ENCODE data around the gene PRPH. TPM values are rescaled to one million over a fixed set of nuclear protein-coding genes. Genes with fewer than 3 reads are reported as not detected.
A peak's percentile ranks its signal among the peaks of the same experiment; 100 is the strongest.
"Not testable (repeated sequence)": the region's sequence is repeated elsewhere in the genome, so short reads cannot be mapped to it uniquely, and the experiment has no call there.

Gene PRPH
- polyA plus RNA-seq (2011; rRNA removed): not detected in 2 replicates
- polyA minus RNA-seq (2011; rRNA and poly(A)+ RNA removed): not detected in 2 replicates

- POLR2A ChIA-PET: no interaction called here
- H3K36me3 ChIP-seq (ENCODE audit: control insufficient read depth, insufficient read depth, low read length): no peaks in the 10 kb centered on the region
- no peak within 1 kb of the TSS for H3K4me3 ChIP-seq (ENCODE audit: low read depth, low read length)
- CTCF ChIA-PET: interaction anchor here (0.7 to 11.5 kb wide), 18 partner anchors 8 to 286 kb away, joined by 3 to 94 read pairs (median 7); partner anchors contain the start of genes C1QL4 and TROAP
- H3K27me3 ChIP-seq (ENCODE audit: control insufficient read depth, insufficient read depth, low read length): peaks cover 48% of the 10 kb centered on the region
- no peak for DNase-seq (ENCODE audit: low read depth)
- TF ChIP-seq CTCF (IDR thresholded peaks at IDR 0.05; ENCODE audit: insufficient read depth, low read depth, low read length): no peak
Measured at GRCh38 chr12:49295082-49295936, at the start of gene PRPH. Gene PRPH, plus strand, starts transcription at chr12:49295147. Its CDS starts 54 bp downstream, at chr12:49295201.

- ChIA-PET CTCF (interaction anchor here (0.7 to 1.6 kb wide), 2 partner anchors 9 to 12 kb away, joined by 3 read pairs; no protein-coding TSS in a partner anchor), POLR2A (no interaction called here)
- no peak overlapping the region for H3K4me3 ChIP-seq (ENCODE audit: low read depth, low read length)
- H3K36me3 ChIP-seq (ENCODE audit: control insufficient read depth, insufficient read depth, low read length): no peaks in the 10 kb centered on the region
- no peak for TF ChIP-seq CTCF (IDR thresholded peaks at IDR 0.05; ENCODE audit: insufficient read depth, low read depth, low read length)
- H3K27me3 ChIP-seq (ENCODE audit: control insufficient read depth, insufficient read depth, low read length): no peaks in the 10 kb centered on the region
- no peak for DNase-seq (ENCODE audit: low read depth)
Measured at GRCh38 chr12:49251357-49251756, 43.6 kb upstream of the PRPH start.

- DNase-seq (ENCODE audit: low read depth): peak; percentile 43
- ChIA-PET CTCF (interaction anchor here (0.6 to 1.4 kb wide), 3 partner anchors 8 to 76 kb away, joined by 3 to 5 read pairs (median 4); no protein-coding TSS in a partner anchor), POLR2A (no interaction called here)
- no peak overlapping the region for H3K4me3 ChIP-seq (ENCODE audit: low read depth, low read length)
- H3K36me3 ChIP-seq (ENCODE audit: control insufficient read depth, insufficient read depth, low read length): no peaks in the 10 kb centered on the region
- no peak for TF ChIP-seq CTCF (IDR thresholded peaks at IDR 0.05; ENCODE audit: insufficient read depth, low read depth, low read length)
- no peaks in the 10 kb centered on the region for H3K27me3 ChIP-seq (ENCODE audit: control insufficient read depth, insufficient read depth, low read length)
Measured at GRCh38 chr12:49253033-49253623, 41.8 kb upstream of the PRPH start.

GRCh38 chr12:49255456-49255855, 39.5 kb upstream of the PRPH start:
- H3K36me3 ChIP-seq (ENCODE audit: control insufficient read depth, insufficient read depth, low read length); H3K27me3 ChIP-seq (ENCODE audit: control insufficient read depth, insufficient read depth, low read length); H3K4me3 ChIP-seq (ENCODE audit: low read depth, low read length); DNase-seq (ENCODE audit: low read depth); POLR2A ChIA-PET: not testable (repeated sequence)
- CTCF ChIA-PET: interaction anchor here (1.3 to 1.8 kb wide), 2 partner anchors 11 to 23 kb away, joined by 3 to 4 read pairs; no protein-coding TSS in a partner anchor

GRCh38 chr12:49255857-49256637, 38.9 kb upstream of the PRPH start:
- POLR2A ChIA-PET: no interaction called here
- CTCF ChIA-PET: interaction anchor here (1.3 to 1.8 kb wide), 2 partner anchors 12 to 23 kb away, joined by 3 to 4 read pairs; no protein-coding TSS in a partner anchor

GRCh38 chr12:49257508-49258184, 37.3 kb upstream of the PRPH start:
- H3K4me3 ChIP-seq (ENCODE audit: low read depth, low read length); DNase-seq (ENCODE audit: low read depth); POLR2A ChIA-PET; H3K36me3 ChIP-seq (ENCODE audit: control insufficient read depth, insufficient read depth, low read length); H3K27me3 ChIP-seq (ENCODE audit: control insufficient read depth, insufficient read depth, low read length): not testable (repeated sequence)
- CTCF ChIA-PET: interaction anchor here (0.7 to 2.0 kb wide), 4 partner anchors 9 to 146 kb away, joined by 3 to 12 read pairs (median 4); no protein-coding TSS in a partner anchor

More at GRCh38 chr12:49255857-49256637, 38.9 kb upstream of the PRPH start:
- TF ChIP-seq CTCF (IDR thresholded peaks at IDR 0.05; ENCODE audit: insufficient read depth, low read depth, low read length): no peak
- no peaks in the 10 kb centered on the region for H3K36me3 ChIP-seq (ENCODE audit: control insufficient read depth, insufficient read depth, low read length)
- no peaks in the 10 kb centered on the region for H3K27me3 ChIP-seq (ENCODE audit: control insufficient read depth, insufficient read depth, low read length)
- no peak overlapping the region for H3K4me3 ChIP-seq (ENCODE audit: low read depth, low read length)
- DNase-seq (ENCODE audit: low read depth): no peak
